H1 (cell line): ENCODE data around the gene CLEC16A. TPM values are rescaled to one million over a fixed set of nuclear protein-coding genes. Genes with fewer than 3 reads are reported as not detected.

Source experiments
- CTCF ChIA-PET: fragments of 300-600 bp; sonication (Branson Sonifier 250); formaldehyde crosslinking; loops from one replicate; lab custom pipeline; 2021; ENCODE audit not compliant: partially characterized antibody; lab: Charles Lee
- POLR2A ChIA-PET: fragments of 300-600 bp; sonication (Branson Sonifier 250); formaldehyde crosslinking; loops from one replicate; lab custom pipeline; 2021; ENCODE audit warnings: inconsistent platforms; ENCODE audit not compliant: partially characterized antibody; lab: Charles Lee
- DNase-seq, 2 experiments: peaks; one replicate each; pipeline versions ENCODE4 v3.0.0 to v3.0.0-alpha.2; 2010 to 2022; ENCODE audit warnings: low spot score in 2 of 2, low read depth in 1 of 2, mixed read lengths in 1 of 2
- FAIRE-seq: peaks from 2 replicates; lab custom pipeline; 2011; peaks lifted over from hg19 to GRCh38; lab: Jason Lieb, UNC
- H2AFZ ChIP-seq: 2 replicates; pipeline ENCODE4 v1.8.1; 2012; ENCODE audit warnings: low read length, inconsistent platforms
- H2AK5ac ChIP-seq: 2 replicates; pipeline ENCODE4 v1.6.1; 2013; ENCODE audit warnings: low read depth, low read length
- H2BK120ac ChIP-seq: replicated peaks from 2 replicates; pipeline ENCODE3; 2013; ENCODE audit warnings: low read depth, low read length, inconsistent platforms
- H2BK12ac ChIP-seq: 2 replicates; pipeline ENCODE4 v1.6.1; 2013; ENCODE audit warnings: low read depth, low read length
- H2BK15ac ChIP-seq: 2 replicates; pipeline ENCODE4 v1.6.1; 2013; ENCODE audit warnings: low read length
- H2BK20ac ChIP-seq: 2 replicates; pipeline ENCODE4 v1.6.1; 2013; ENCODE audit warnings: low read length
- H2BK5ac ChIP-seq: 2 replicates; pipeline ENCODE4 v1.6.1; 2013; ENCODE audit warnings: low read depth, low read length
- H3K14ac ChIP-seq: 2 replicates; pipeline ENCODE4 v1.6.1; 2013; ENCODE audit warnings: inconsistent platforms; ENCODE audit not compliant: insufficient read length
- H3K18ac ChIP-seq: 2 replicates; pipeline ENCODE4 v1.6.1; 2013; ENCODE audit warnings: low read length; ENCODE audit errors: extremely low read depth
- H3K23ac ChIP-seq: 2 replicates; pipeline ENCODE4 v1.6.1; 2013; ENCODE audit warnings: inconsistent platforms; ENCODE audit not compliant: insufficient read length
- H3K23me2 ChIP-seq: 2 replicates; pipeline ENCODE4 v1.6.1; 2013; ENCODE audit warnings: low read depth, low read length
- H3K27ac ChIP-seq: 2 replicates; pipeline ENCODE4 v1.6.1; 2011; ENCODE audit warnings: low read depth, low read length, inconsistent platforms
- H3K27me3 ChIP-seq, 4 experiments: replicated peaks in 1 of 4; 1 replicate in 1 of 4; 2 replicates in 3 of 4; pipeline versions ENCODE4 v1.6.1 to v1.8.1; 2011 to 2013; ENCODE audit warnings: low read length in 3 of 4, mild to moderate bottlenecking in 3 of 4, inconsistent platforms in 2 of 4, mixed read lengths in 2 of 4, moderate library complexity in 1 of 4; ENCODE audit not compliant: control insufficient read depth in 3 of 4, insufficient read depth in 3 of 4; ENCODE audit errors: extremely low read depth in 1 of 4
- H3K36me3 ChIP-seq, 4 experiments: 2 replicates each; pipeline versions ENCODE4 v1.6.1 to v1.8.1; 2011 to 2013; ENCODE audit warnings: mild to moderate bottlenecking in 4 of 4, low read length in 3 of 4, moderate library complexity in 2 of 4, control low read depth in 1 of 4, inconsistent platforms in 1 of 4; ENCODE audit not compliant: insufficient read depth in 4 of 4, control insufficient read depth in 2 of 4
- H3K4ac ChIP-seq: replicated peaks from 2 replicates; pipeline ENCODE3; 2013; ENCODE audit warnings: low read length, low read depth, mixed read lengths, inconsistent platforms; ENCODE audit not compliant: insufficient read length
- H3K4me1 ChIP-seq, 4 experiments: replicated peaks in 1 of 4; 1 replicate in 1 of 4; 2 replicates in 3 of 4; pipeline versions ENCODE4 v1.6.1 to v1.8.1; 2011 to 2013; ENCODE audit warnings: low read length in 3 of 4, inconsistent platforms in 2 of 4, mixed read lengths in 1 of 4; ENCODE audit not compliant: insufficient read depth in 4 of 4, control insufficient read depth in 3 of 4
- H3K4me2 ChIP-seq, 2 experiments: 2 replicates each; pipeline versions ENCODE4 v1.6.1 to v1.8.1; 2011 to 2013; ENCODE audit warnings: low read depth in 2 of 2, low read length in 2 of 2, control low read depth in 1 of 2, inconsistent platforms in 1 of 2, mild to moderate bottlenecking in 1 of 2; ENCODE audit not compliant: insufficient read depth in 1 of 2
- H3K4me3 ChIP-seq, 4 experiments: fragments of 200-600, 300-600 bp in 1 of 4; sonication (generic), shearing (Covaris generic), sonication (Bioruptor Twin) in 1 of 4; 2 replicates each; pipeline versions ENCODE4 v1.5.1 to v1.8.1; 2011 to 2016; ENCODE audit warnings: low read length in 4 of 4, low read depth in 3 of 4, control low read depth in 2 of 4, inconsistent platforms in 2 of 4, mild to moderate bottlenecking in 2 of 4, mixed read lengths in 1 of 4, moderate library complexity in 1 of 4; ENCODE audit not compliant: insufficient read depth in 2 of 4; ENCODE audit errors: extremely low read depth in 1 of 4
- H3K56ac ChIP-seq: replicated peaks from 2 replicates; pipeline ENCODE3; 2013; ENCODE audit warnings: low read depth, mild to moderate bottlenecking, mixed read lengths, low read length, inconsistent platforms; ENCODE audit not compliant: insufficient read length
- H3K79me1 ChIP-seq: 2 replicates; pipeline ENCODE4 v1.6.1; 2013; ENCODE audit warnings: low read depth, low read length, control low read depth
- H3K79me2 ChIP-seq, 2 experiments: 2 replicates each; pipeline versions ENCODE4 v1.6.1 to v1.8.1; 2012 to 2013; ENCODE audit warnings: low read length in 2 of 2, mild to moderate bottlenecking in 2 of 2, inconsistent platforms in 1 of 2; ENCODE audit not compliant: insufficient read depth in 2 of 2, control insufficient read depth in 1 of 2
- H3K9ac ChIP-seq, 4 experiments: replicated peaks in 1 of 4; 1 replicate in 1 of 4; 2 replicates in 3 of 4; pipeline versions ENCODE4 v1.6.1 to v1.8.1; 2011 to 2013; ENCODE audit warnings: low read depth in 3 of 4, low read length in 3 of 4, control low read depth in 2 of 4, mild to moderate bottlenecking in 2 of 4, moderate library complexity in 2 of 4, inconsistent platforms in 1 of 4; ENCODE audit errors: extremely low read depth in 1 of 4
- H3K9me3 ChIP-seq, 2 experiments: 2 replicates each; pipeline versions ENCODE4 v1.6.1 to v1.8.1; 2012 to 2013; ENCODE audit warnings: mild to moderate bottlenecking in 2 of 2, moderate library complexity in 2 of 2, control low read depth in 1 of 2, inconsistent platforms in 1 of 2, low read depth in 1 of 2, low read length in 1 of 2, mixed read lengths in 1 of 2; ENCODE audit not compliant: insufficient read depth in 2 of 2
- H4K20me1 ChIP-seq, 2 experiments: replicated peaks in 1 of 2; 2 replicates each; pipeline versions ENCODE3 to v1.8.1; 2011 to 2013; ENCODE audit warnings: inconsistent platforms in 2 of 2, low read length in 2 of 2, mild to moderate bottlenecking in 1 of 2; ENCODE audit not compliant: insufficient read depth in 2 of 2, control insufficient read depth in 1 of 2
- H4K5ac ChIP-seq: 2 replicates; pipeline ENCODE4 v1.6.1; 2013; ENCODE audit warnings: low read length, low read depth, mixed read lengths, inconsistent platforms; ENCODE audit not compliant: insufficient read length
- H4K8ac ChIP-seq: 2 replicates; pipeline ENCODE4 v1.8.0; 2013; ENCODE audit warnings: mild to moderate bottlenecking, moderate library complexity, low read length, inconsistent platforms; ENCODE audit not compliant: insufficient read depth; ENCODE audit errors: extremely low read depth
- H4K91ac ChIP-seq: replicated peaks from 2 replicates; pipeline ENCODE3; 2013; ENCODE audit warnings: low read length, mixed read lengths, inconsistent platforms; ENCODE audit not compliant: insufficient read length
- CREB1 ChIP-seq: IDR thresholded peaks from 2 replicates; pipeline ENCODE4 v1.6.1; 2012; ENCODE audit warnings: inconsistent platforms
- EZH2 ChIP-seq: fragments of 200-600 bp; sonication (generic); IDR thresholded peaks from 2 replicates; pipeline ENCODE4 v1.7.1; 2012; ENCODE audit warnings: low read depth, mild to moderate bottlenecking, moderate library complexity, low read length, inconsistent platforms; ENCODE audit not compliant: severe bottlenecking
- FOSL1 ChIP-seq: IDR thresholded peaks from 2 replicates; pipeline ENCODE4 v1.6.1; 2011; ENCODE audit warnings: mild to moderate bottlenecking, low read depth, low read length, moderate library complexity; ENCODE audit not compliant: insufficient read depth
- KDM1A ChIP-seq: fragments of 200-600, 300-600 bp; sonication (generic); IDR thresholded peaks from 2 replicates; pipeline ENCODE4 v1.7.1; 2016; ENCODE audit warnings: mild to moderate bottlenecking, low read length, borderline replicate concordance
- PHF8 ChIP-seq: fragments of 200-600 bp; sonication (generic); conservative IDR thresholded peaks from 2 replicates; pipeline ENCODE4 v1.7.1; 2012; ENCODE audit warnings: low read depth, mild to moderate bottlenecking, inconsistent platforms, low read length, moderate library complexity
- RAD21 ChIP-seq, 2 experiments: IDR thresholded peaks in 1 of 2; conservative IDR thresholded peaks in 1 of 2; 2 replicates each; pipeline ENCODE4 v1.6.1; 2011; ENCODE audit warnings: low read depth in 2 of 2, low read length in 2 of 2, improper control_type of control experiment in 1 of 2, inconsistent platforms in 1 of 2, mild to moderate bottlenecking in 1 of 2, moderate library complexity in 1 of 2
- RFX5 ChIP-seq: IDR thresholded peaks from 2 replicates; pipeline ENCODE4 v1.6.1; 2011; ENCODE audit warnings: low read depth, low read length, improper control_type of control experiment, borderline replicate concordance
- SRF ChIP-seq: IDR thresholded peaks from 2 replicates; pipeline ENCODE4 v1.6.1; 2011; ENCODE audit warnings: mild to moderate bottlenecking, low read depth, low read length, moderate library complexity
- TAF7 ChIP-seq: optimal IDR thresholded peaks from 2 replicates; pipeline ENCODE3; 2011; ENCODE audit warnings: low read depth, mild to moderate bottlenecking, inconsistent platforms, low read length, moderate library complexity, borderline replicate concordance
- WGBS, 2 experiments: shearing (Covaris generic) in 1 of 2; methylation state at CpG; one replicate each; pipeline versions ENCODE4 v1.1.6 to v1.1.7; 2013 to 2015; ENCODE audit warnings: low lambda C conversion rate in 2 of 2, mixed read lengths in 2 of 2, inconsistent platforms in 1 of 2, low coverage in 1 of 2, missing lambda C conversion rate in 1 of 2; ENCODE audit not compliant: insufficient replicate concordance in 2 of 2, insufficient coverage in 1 of 2, insufficient read length in 1 of 2; ENCODE audit errors: extremely low coverage in 1 of 2, missing lambda C conversion rate in 1 of 2; 5-methylcytosine and 5-hydroxymethylcytosine counted together
- polyA plus RNA-seq, 7 experiments: library from polyadenylated mRNA; depleted of rRNA in 3 of 7; stranded (reverse) in 5 of 7; unstranded in 2 of 7; fragments of >200 nt in 5 of 7; fragments of 200-250 nt in 2 of 7; gene quantifications; 1 replicate in 5 of 7; 2 replicates in 1 of 7; 4 replicates in 1 of 7; pipeline versions ENCODE4 v1.2.1 to v1.2.3, GENCODE V29; 2011 to 2013; ENCODE audit warnings: missing spikeins in 2 of 7, mixed read lengths in 2 of 7
- total RNA-seq: library from RNA; stranded (reverse); fragmentation: NEBNext Ultra II Directional; extraction: Animal tissue kit (Norgen Biotek cat#: 25700); gene quantifications from 2 replicates; pipeline ENCODE4 v1.2.1, GENCODE V29; 2021
- TF ChIP-seq, protein P1 (sequence below): IDR thresholded peaks from 2 replicates; pipeline ENCODE4 v1.6.1; 2011; ENCODE audit warnings: low read depth, mild to moderate bottlenecking, low read length; ENCODE audit not compliant: insufficient read depth

The CLEC16A gene
- total and polyA plus RNA-seq, 2 of the 8 experiments (the other 6 are each of a cell fraction or from before 2014, with no cell fraction given) = 7.6 to 19.3 TPM

DNA sequence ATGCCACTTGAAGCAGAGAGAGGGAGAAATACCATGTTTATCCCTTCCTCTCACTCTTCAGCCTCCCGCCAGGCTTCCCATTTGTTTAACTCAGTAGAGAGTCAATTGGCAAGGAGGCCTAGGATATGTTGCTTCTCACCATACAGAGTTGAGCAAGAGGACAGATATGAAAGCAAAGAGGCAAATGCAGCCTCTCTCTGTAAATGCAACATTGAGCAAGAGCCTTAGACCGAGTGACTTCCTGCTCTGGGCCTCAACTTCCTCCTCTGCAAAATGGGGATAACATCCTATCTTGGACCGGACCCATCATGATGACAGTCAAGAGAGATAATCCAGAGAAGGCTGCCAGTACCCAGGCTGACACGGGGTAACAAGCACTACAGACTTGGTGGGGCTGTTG, 274.8 kb downstream of the CLEC16A start:
- Histone ChIP-seq H3K14ac (no peak overlapping the region), H2BK20ac (no peak overlapping the region), H4K5ac (no peak overlapping the region), H2BK15ac (no peak overlapping the region), H3K36me3 (peaks cover 0 to 3% (median 0%) of the 10 kb centered on the region in 4 experiments; a peak in 1 of 8 replicates), H3K9me3 (peaks cover 12 to 19% of the 10 kb centered on the region in 2 experiments), H2BK120ac (no peak overlapping the region), H3K23ac (no peak overlapping the region), H2AFZ (no peak overlapping the region), H3K79me1 (no peaks in the 10 kb centered on the region), H3K79me2 (no peaks in the 10 kb centered on the region), H3K56ac (no peak overlapping the region), H3K23me2 (peaks cover 3% of the 10 kb centered on the region; the same call in 1 of the 2 replicates), H3K4me3 (no peak overlapping the region), H2BK12ac (no peak overlapping the region), H3K18ac (no peak overlapping the region), H3K9ac (no peak overlapping the region), H4K8ac (no peak overlapping the region), H3K4me2 (no peak overlapping the region), H4K20me1 (no peaks in the 10 kb centered on the region), H4K91ac (no peak overlapping the region), H3K4ac (no peak overlapping the region), H2BK5ac (no peak overlapping the region), H2AK5ac (no peak overlapping the region), H3K4me1 (no peaks in the 10 kb centered on the region), H3K27me3 (no peaks in the 10 kb centered on the region), H3K27ac (no peak overlapping the region)
- ChIA-PET CTCF (interaction anchor here (0.8 to 4.5 kb wide), 16 partner anchors 10 to 237 kb away, joined by 3 to 28 read pairs (median 4); no protein-coding TSS in a partner anchor), POLR2A (interaction anchor here (1.3 kb wide), 1 partner anchor 159 kb away, joined by 3 read pairs; no protein-coding TSS in a partner anchor)
- 94% methylated on average over 4 of the region's 4 CpGs; no CpG with 5 or more reads in 1 of the 2 experiments for WGBS, 2 experiments
- no peak for FAIRE-seq
- no peak for DNase-seq
- TF ChIP-seq RAD21 (IDR thresholded peaks at IDR 0.05 in 1 of 2, conservative IDR thresholded peaks at IDR 0.05 in 1 of 2; ENCODE audit: low read depth in 2 of 2, low read length in 2 of 2) (no peak), SRF (no peak), KDM1A (no peak), PHF8 (no peak), TAF7 (no peak), EZH2 (no peak), CREB1 (no peak), RFX5 (no peak), FOSL1 (no peak)
- TF ChIP-seq, protein P1, sequence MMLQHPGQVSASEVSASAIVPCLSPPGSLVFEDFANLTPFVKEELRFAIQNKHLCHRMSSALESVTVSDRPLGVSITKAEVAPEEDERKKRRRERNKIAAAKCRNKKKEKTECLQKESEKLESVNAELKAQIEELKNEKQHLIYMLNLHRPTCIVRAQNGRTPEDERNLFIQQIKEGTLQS = no peak
